GM19438 (cell line): ENCODE data around the gene TAF11.
A peak's percentile ranks its signal among the peaks of the same experiment; 100 is the strongest.
"Not testable (repeated sequence)": the region's sequence is repeated elsewhere in the genome, so short reads cannot be mapped to it uniquely, and the experiment has no call there.

Experiments
- ATAC-seq: cut with Tn5 transposase; IDR thresholded peaks from one replicate; pipeline ENCODE4 v1.9.1; 2021; ENCODE audit warnings: low read depth; ENCODE audit not compliant: unreplicated experiment

TAF11 gene

GRCh38 chr6:34906826-34907225, 19.0 kb upstream of the TAF11 start:
- ATAC-seq, result no peak

DNA sequence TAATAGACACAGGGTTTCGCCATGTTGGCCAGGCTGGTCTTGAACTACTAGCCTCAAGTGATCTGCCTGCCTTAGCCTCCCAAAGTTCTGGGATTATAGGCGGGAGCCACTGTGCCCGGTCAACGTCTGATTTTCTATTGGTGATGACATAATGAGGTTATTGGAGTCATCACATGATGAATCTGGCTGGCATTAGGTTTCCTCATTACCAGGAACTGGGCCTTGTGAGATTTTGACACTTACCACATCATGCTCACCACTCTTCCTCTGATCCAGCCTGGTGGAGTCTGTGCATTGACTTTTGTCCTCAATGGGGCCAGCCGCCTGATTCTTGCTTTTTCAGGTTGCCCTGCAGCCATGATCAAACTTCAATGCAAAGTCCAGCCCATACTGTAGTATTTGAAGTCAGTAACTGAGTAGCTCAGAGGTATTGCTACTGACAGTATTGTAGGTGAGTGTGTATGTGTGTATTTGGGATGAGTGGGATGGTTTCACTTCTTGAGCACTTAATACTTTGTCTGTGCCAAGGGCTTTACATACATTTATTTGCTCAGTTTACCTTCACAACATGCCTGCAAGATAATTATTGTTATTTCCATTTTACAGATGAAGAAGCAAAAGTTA, 17.3 kb upstream of the TAF11 start:
- no peak for ATAC-seq

DNA sequence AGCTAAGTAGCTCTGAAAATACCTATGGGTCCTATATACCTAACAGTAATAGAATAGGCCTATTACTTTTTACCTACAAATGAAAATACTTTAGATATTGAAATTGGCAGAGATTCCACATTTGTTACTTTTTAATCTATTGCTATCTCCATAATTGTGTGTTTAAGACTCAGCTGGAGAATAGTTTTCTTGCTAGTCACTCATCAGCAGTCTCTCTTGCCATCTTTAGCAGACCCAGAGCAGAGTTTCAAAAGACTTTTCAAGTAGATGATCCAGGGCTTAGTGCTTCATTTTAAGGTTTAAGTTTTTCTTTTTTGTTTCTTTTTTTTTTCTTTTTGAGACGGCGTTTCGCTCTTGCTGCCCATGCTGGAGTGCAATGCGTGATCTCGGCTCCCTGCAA, 14.1 kb upstream of the TAF11 start:
- no peak for ATAC-seq

- no peak for ATAC-seq
Measured at GRCh38 chr6:34900321-34901031, 12.6 kb upstream of the TAF11 start.

DNA sequence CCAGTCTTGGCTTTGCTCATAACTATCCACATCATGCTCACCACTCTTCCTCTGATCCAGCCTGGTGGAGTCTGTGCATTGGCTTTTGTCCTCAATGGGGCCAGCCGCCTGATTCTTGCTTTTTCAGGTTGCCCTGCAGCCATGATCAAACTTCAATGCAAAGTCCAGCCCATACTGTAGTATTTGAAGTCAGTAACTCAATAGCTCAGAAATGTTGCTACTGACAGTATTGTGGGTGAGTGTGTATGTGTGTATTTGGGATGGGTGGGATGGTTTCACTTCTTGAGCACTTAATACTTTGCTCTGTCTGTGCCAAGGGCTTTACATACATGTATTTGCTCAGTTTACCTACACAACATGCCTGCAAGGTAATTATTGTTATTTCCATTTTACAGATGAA, 11.9 kb upstream of the TAF11 start:
- ATAC-seq, result not testable (repeated sequence)

DNA sequence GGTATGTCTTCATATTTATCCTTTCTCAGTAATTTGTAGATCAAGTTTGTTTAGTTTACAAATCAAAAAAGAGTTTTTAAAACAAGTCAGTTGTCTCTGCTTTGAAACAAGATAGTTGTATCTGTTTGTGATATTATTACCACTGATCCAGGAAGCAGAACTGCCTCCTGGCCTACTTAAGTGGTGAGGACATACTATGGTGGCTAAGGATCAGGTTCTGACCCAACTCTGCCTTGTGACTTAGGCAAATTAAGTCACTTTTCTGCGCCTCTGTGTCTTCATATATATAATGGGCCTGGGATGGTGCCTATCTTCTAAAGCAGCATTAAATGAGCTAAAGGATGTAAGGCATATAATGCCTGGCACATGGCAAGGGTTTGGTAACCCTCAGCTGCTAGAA, 9.9 kb upstream of the TAF11 start:
- no peak for ATAC-seq

- ATAC-seq, result no peak
Measured at GRCh38 chr6:34897130-34897529, 9.3 kb upstream of the TAF11 start.

DNA sequence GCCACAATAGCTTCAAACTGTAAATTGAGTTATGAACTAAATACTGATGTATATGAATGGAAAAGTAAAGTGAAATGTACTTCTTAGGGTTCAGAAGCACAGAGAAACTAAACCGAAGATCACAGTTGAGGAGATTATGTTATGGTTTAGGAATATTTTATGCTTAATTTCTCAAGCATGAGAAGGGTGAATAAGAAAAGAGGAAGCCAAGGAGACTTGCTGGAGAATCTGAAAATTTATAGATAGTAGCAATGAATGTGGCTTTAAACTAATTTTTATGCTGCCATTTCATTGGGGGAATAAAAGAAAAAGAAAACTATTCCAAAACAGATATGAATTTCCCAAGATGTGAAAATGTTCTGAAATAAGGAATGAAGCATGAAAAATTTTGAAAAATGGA, 6.9 kb upstream of the TAF11 start:
- no peak for ATAC-seq

GRCh38 chr6:34891296-34891695, 3.5 kb upstream of the TAF11 start:
- no peak for ATAC-seq

DNA sequence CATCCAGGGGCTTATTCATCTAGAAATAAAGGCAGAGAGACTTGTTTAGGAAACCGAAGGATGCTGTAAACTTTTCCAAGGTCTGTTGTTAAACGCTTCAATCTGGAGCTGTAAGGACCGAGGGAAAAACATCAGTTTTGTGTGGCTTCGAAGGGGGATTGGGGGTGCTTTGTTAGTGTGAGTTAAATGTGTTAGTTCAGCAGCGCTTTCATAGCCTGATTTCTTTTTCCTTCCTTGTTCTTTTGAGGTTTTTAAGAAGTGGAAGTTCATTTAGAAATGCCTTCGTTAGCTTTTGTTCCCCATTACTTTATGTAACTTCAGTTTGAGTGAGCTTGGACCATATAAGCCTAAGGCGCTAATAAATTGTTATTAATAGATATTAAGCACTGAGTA, 2.7 kb upstream of the TAF11 start:
- no peak for ATAC-seq

DNA sequence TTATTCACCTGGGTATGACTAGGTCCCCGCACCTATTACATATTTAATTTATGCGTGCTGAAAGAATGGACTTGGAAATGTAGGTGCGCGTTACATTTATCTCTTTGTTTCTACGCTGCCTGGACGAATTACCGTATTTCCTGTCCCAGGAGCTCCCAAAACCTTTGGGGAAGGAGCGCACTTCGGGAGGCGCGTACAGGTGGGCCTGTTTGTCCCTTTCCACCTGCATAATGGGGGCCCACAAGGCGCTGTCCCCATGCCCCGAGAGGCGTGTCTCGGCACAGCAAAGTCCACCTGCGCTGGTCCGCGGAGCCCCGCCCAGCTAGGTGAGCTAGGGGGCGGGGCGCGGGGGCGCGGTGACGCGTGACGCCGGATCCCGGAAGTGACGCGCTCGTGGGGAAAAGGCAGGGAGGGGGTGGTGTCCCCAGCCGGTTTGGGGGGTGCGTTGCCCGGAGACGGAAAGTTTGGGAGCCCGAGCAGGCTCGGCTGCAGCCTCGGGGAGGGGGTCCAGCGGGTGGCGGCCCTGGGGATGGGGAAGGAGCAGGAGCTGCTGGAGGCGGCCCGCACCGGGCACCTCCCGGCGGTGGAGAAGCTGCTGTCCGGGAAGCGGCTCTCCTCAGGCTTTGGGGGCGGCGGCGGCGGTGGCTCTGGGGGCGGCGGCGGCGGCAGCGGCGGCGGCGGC, 1.2 kb upstream of the TAF11 start, which contains the start of gene ANKS1A:
Gene ANKS1A, plus strand, starts transcription at position 382 of the 682 bp plus-strand sequence. Its CDS starts 148 bp downstream, at position 530.
- ATAC-seq, result peak; percentile 51

GRCh38 chr6:34888514-34888856, 643 bp upstream of the TAF11 start:
- no peak for ATAC-seq

DNA sequence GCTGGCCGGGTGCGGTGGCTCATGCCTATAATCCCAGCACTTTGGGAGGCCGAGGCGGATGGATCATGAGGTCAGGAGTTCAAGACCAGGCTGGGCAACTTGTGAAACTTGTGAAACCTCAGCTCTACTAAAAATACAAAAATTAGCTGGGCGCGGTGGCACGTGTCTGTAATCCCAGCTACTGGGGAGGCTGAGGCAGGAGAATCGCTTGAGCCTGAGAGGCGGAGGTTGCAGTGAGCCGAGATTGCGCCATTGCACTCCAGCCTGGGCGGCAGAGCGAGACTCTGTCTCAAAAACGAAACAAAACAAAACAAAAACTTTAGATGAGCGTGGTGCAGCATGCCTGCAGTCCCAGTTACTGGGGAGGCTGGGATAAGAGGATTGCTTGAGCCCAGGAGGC, 2.0 kb downstream of the TAF11 start:
- ATAC-seq, result not testable (repeated sequence)

GRCh38 chr6:34884996-34885395, 2.8 kb downstream of the TAF11 start:
- no peak for ATAC-seq

- ATAC-seq, result not testable (repeated sequence)
Measured at GRCh38 chr6:34884073-34884472, 3.8 kb downstream of the TAF11 start.

- no peak for ATAC-seq
Measured at GRCh38 chr6:34877869-34878485, 9.9 kb downstream of the TAF11 start.

DNA sequence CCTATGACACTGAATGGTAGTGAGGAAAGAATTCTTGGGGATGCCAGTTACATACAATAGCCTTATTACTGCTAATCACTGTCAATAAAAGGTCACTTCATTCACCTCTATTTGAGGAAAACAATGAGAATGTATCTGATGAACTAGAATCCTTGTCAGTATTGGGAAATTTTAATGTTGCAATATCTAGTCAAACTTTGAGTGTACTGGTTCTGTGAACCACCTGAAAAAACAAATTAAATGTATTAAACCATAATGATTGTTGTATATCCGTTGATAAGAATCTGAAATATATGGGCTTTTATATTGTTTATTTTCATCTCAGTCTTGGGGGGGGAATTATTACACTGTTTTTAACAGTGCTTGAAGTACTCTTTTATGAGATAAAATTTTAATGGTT, 10.6 kb downstream of the TAF11 start:
- no peak for ATAC-seq

- no peak for ATAC-seq
Measured at GRCh38 chr6:34876472-34876871, 11.4 kb downstream of the TAF11 start.

DNA sequence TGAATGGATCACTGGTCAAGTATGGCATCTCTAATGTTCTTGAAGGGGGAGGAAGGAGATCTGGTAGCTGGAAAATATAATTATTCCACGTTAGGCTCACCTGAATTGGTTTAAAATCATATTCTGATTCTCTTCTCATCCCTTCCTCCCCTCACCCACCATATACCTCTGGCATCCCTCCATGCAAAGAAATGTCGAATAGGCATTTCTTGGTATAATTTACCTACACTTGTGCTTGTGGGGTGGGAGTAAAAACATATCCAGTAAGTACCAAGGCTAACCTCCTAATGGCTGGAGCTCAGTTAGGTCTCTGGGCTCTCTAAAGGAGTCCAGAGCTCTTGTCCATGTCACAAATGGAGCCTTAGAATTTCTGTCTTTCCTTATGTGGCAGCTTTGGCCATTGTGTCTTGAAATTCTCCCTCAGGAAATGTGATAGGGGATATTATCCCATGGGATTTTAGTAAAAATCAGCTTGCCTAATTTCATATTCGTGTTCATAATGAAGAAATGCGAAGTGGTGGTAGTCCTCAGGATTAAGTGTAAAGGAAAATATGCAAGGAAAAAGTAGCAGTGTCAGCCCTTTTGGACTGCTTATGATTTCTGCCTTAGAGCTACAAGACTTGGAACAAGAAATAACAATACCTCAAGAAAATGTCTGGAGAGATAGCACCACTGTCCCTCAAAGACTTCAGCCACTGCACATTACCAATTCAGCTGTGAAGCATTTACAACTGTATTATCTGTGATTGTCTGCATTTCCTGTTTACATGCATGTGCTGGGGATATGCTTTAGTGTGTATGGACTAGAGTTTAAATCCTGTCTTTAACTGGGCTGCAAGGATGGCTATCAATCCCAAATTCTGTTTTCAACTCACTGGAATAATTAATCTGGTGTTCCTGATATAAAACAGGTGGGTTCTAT, 12.3 kb downstream of the TAF11 start:
- no peak for ATAC-seq

DNA sequence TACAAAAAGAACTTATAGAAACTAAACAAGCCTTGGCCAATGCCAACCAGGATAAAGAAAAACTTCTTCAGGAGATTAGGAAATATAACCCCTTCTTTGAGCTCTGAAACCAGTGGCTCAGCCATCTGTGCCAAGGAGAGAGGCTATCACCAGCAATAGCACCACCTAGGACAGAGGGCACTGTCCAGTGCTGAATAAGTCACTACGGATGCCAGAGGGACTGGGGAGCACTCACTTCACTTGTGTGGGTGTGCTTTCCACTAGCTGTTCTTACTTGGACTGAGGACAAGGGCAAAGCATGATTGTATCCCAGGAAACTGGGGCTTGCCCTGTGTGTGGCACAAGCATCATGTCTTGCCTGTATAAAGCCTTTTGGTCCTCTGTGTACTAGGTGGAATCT, 15.5 kb downstream of the TAF11 start:
- no peak for ATAC-seq
